GM12878 (cell line): Measurements from ENCODE around the gene EEF2KMT. TPM values are rescaled to one million over a fixed set of nuclear protein-coding genes. Genes with fewer than 3 reads are reported as not detected.

Experiments
- ATAC-seq: fragments of 200-7000 bp; cut with Tn5 transposase; 3 replicates; pipeline ENCODE4 v1.9.1; 2020; ENCODE audit warnings: mild to moderate bottlenecking, moderate library complexity
- BruUV-seq: library from RNA; stranded (reverse); fragments of 400-500 nt; replicated peaks from 2 replicates; lab custom pipeline; 2021; lab: Mats Ljungman, UMichigan
- CTCF ChIA-PET: fragments of 300-600 bp; sonication (Branson Sonifier 250); formaldehyde crosslinking; extraction: SDS; loops from one replicate; lab custom pipeline; 2021; ENCODE audit warnings: inconsistent platforms; lab: Yijun Ruan, JAX
- POLR2A ChIA-PET: fragments of 350-600 bp; formaldehyde crosslinking; extraction: SDS; loops from one replicate; lab custom pipeline; 2021; ENCODE audit warnings: inconsistent platforms; lab: Charles Lee
- RAD21 ChIA-PET: fragments of 300-600 bp; sonication (Branson Sonifier 250); formaldehyde crosslinking; loops from one replicate; lab custom pipeline; 2023; ENCODE audit warnings: antibody characterized with exemption; ENCODE audit not compliant: unreplicated experiment; lab: Charles Lee
- SMC1A ChIA-PET: fragments of 300-600 bp; sonication (Branson Sonifier 250); formaldehyde crosslinking; loops from one replicate; lab custom pipeline; 2023; ENCODE audit not compliant: unreplicated experiment, uncharacterized antibody; lab: Charles Lee
- DNase-seq: peaks from one replicate; pipeline ENCODE4 v3.0.0-alpha.2; 2011; ENCODE audit warnings: low read depth, low spot score
- FAIRE-seq: peaks from 3 replicates; lab custom pipeline; 2011; peaks lifted over from hg19 to GRCh38; lab: Jason Lieb, UNC
- H2AFZ ChIP-seq: 2 replicates; pipeline ENCODE4 v1.6.0; 2011; ENCODE audit warnings: low read depth, low read length, control low read depth; ENCODE audit not compliant: control insufficient read depth
- H3K27ac ChIP-seq: 2 replicates; pipeline ENCODE4 v1.5.1; 2011; ENCODE audit warnings: control low read depth; ENCODE audit not compliant: control insufficient read depth, insufficient read depth
- H3K27me3 ChIP-seq, 2 experiments: replicated peaks in 1 of 2; 2 replicates each; pipeline versions ENCODE4 v1.6.0 to v1.6.1; 2011; ENCODE audit warnings: low read length in 1 of 2; ENCODE audit not compliant: control insufficient read depth in 2 of 2, insufficient read depth in 2 of 2
- H3K36me3 ChIP-seq, 2 experiments: 2 replicates each; pipeline ENCODE4 v1.5.1; 2011; ENCODE audit warnings: low read length in 1 of 2; ENCODE audit not compliant: control insufficient read depth in 2 of 2, insufficient read depth in 2 of 2
- H3K4me1 ChIP-seq: 2 replicates; pipeline ENCODE4 v1.6.1; 2011; ENCODE audit warnings: mild to moderate bottlenecking, low read length, moderate library complexity, mixed read lengths; ENCODE audit not compliant: control insufficient read depth, insufficient read depth
- H3K4me2 ChIP-seq: 2 replicates; pipeline ENCODE4 v1.6.0; 2011; ENCODE audit warnings: control low read depth; ENCODE audit not compliant: control insufficient read depth, insufficient read depth
- H3K4me3 ChIP-seq: fragments of 200-600 bp; sonication (generic); 2 replicates; pipeline ENCODE4 v1.5.1; 2016
- H3K79me2 ChIP-seq: 2 replicates; pipeline ENCODE4 v1.6.0; 2011; ENCODE audit warnings: low read length; ENCODE audit not compliant: control insufficient read depth, insufficient read depth
- H3K9ac ChIP-seq: 2 replicates; pipeline ENCODE4 v1.8.0; 2011; ENCODE audit warnings: low read length, control low read depth, mixed read lengths; ENCODE audit not compliant: control insufficient read depth, insufficient read depth
- H3K9me3 ChIP-seq: replicated peaks from 3 replicates; pipeline ENCODE4 v1.5.1; 2011; ENCODE audit warnings: mild to moderate bottlenecking, low read length; ENCODE audit not compliant: control insufficient read depth, insufficient read depth
- H4K20me1 ChIP-seq: 2 replicates; pipeline ENCODE4 v1.6.0; 2011; ENCODE audit not compliant: control insufficient read depth, insufficient read depth
- CEBPZ ChIP-seq: fragments of 150-350 bp; IDR thresholded peaks from 2 replicates; pipeline ENCODE4 v1.6.1; 2016; ENCODE audit warnings: low read depth, low read length
- CTCF ChIP-seq, 3 experiments: IDR thresholded peaks in 2 of 3; conservative IDR thresholded peaks in 1 of 3; 2 replicates each; pipeline ENCODE4 v1.5.1; 2011; ENCODE audit warnings: low read depth in 3 of 3, low read length in 3 of 3, mild to moderate bottlenecking in 3 of 3, control low read depth in 2 of 3, moderate library complexity in 2 of 3, inconsistent platforms in 1 of 3, mixed read lengths in 1 of 3; ENCODE audit not compliant: control insufficient read depth in 2 of 3, insufficient read depth in 1 of 3; ENCODE audit errors: extremely low read depth in 1 of 3
- MYC ChIP-seq: IDR thresholded peaks from 2 replicates; pipeline ENCODE4 v1.6.1; 2011; ENCODE audit warnings: mild to moderate bottlenecking, low read length, moderate library complexity, inconsistent platforms; ENCODE audit not compliant: insufficient read depth, insufficient replicate concordance, insufficient read length, severe bottlenecking
- PKNOX1 ChIP-seq: fragments of 450-650 bp; IDR thresholded peaks from 2 replicates; pipeline ENCODE4 v1.6.1; 2016; ENCODE audit warnings: mild to moderate bottlenecking
- TAF1 ChIP-seq: IDR thresholded peaks from 2 replicates; pipeline ENCODE4 v1.6.1; 2011; ENCODE audit warnings: mild to moderate bottlenecking, low read depth, low read length, borderline replicate concordance
- WGBS: methylation state at CpG from one replicate; pipeline ENCODE4 v1.1.6; 2016; ENCODE audit warnings: low lambda C conversion rate; ENCODE audit not compliant: insufficient replicate concordance, insufficient coverage; ENCODE audit errors: missing lambda C conversion rate; 5-methylcytosine and 5-hydroxymethylcytosine counted together
- in situ Hi-C: fragments of 300-500 bp; cut with MboI; formaldehyde crosslinking; loops from 9 replicates; pipeline ENCODE4 v1.14.3; 2018; ENCODE audit warnings: mixed read lengths
- intact Hi-C: fragments of 100-400 bp; cut with micrococcal nuclease; formaldehyde crosslinking; loops from one replicate; pipeline ENCODE4 v1.14.2; 2022; ENCODE audit not compliant: unreplicated experiment
- polyA plus RNA-seq, 11 experiments: library from polyadenylated mRNA; depleted of rRNA in 4 of 11; unstranded in 6 of 11; stranded (reverse) in 5 of 11; fragments of >200 nt; fragmentation: Nextera tagmentation in 4 of 11; fragmentation: Illumina TruSeq in 1 of 11; extraction: Ambion mirVana in 4 of 11; extraction: Trizol in 1 of 11; gene quantifications; 1 replicate in 1 of 11; 2 replicates in 10 of 11; pipeline versions ENCODE4 v1.2.1 to v1.2.3, GENCODE V29; 2011 to 2016; ENCODE audit warnings: inconsistent platforms in 2 of 11, missing spikeins in 2 of 11, low read depth in 1 of 11
- total RNA-seq, 4 experiments: library from RNA; depleted of rRNA in 3 of 4; stranded (reverse); fragments of >200 nt in 3 of 4; fragmentation: Illumina TruSeq in 1 of 4; extraction: Trizol in 1 of 4; gene quantifications; 2 replicates each; pipeline versions ENCODE4 v1.2.1 to v1.2.3, GENCODE V29; 2013 to 2021

Gene EEF2KMT
- total and polyA plus RNA-seq, 10 of the 15 experiments (the other 5 are each of a cell fraction or from before 2014, with no cell fraction given), result 3.8 to 28.1 (median 14.3) TPM

GRCh38 chr16:5059386-5060072 is 38.1 kb downstream of the EEF2KMT start (continued):
- no peak for TF ChIP-seq CEBPZ

GRCh38 chr16:5058476-5058875 is 39.1 kb downstream of the EEF2KMT start:
- RAD21 ChIA-PET, result no interaction called here
- 68% methylated on average over 7 of the region's 7 CpGs for WGBS
- FAIRE-seq, result no peak

More at GRCh38 chr16:5058476-5058875, 39.1 kb downstream of the EEF2KMT start:
- intact Hi-C loops (no loop called here), in situ Hi-C loops (no loop called here)
- H4K20me1 ChIP-seq, result no peaks in the 10 kb centered on the region
- no peak overlapping the region for H2AFZ ChIP-seq
- H3K4me3 ChIP-seq, result no peak overlapping the region
- no TSS peak for BruUV-seq
- H3K4me1 ChIP-seq, result peaks cover 12% of the 10 kb centered on the region
- POLR2A ChIA-PET, result no interaction called here
- SMC1A ChIA-PET, result interaction anchor here (1.0 kb wide), 1 partner anchor 557 kb away, joined by 3 read pairs; no protein-coding TSS in a partner anchor
- DNase-seq, result no peak
- no peaks in the 10 kb centered on the region for H3K9me3 ChIP-seq
- CTCF ChIA-PET, result no interaction called here
- TF ChIP-seq TAF1 (no peak), PKNOX1 (no peak), MYC (no peak), CTCF (IDR thresholded peaks at IDR 0.05 in 2 of 3, conservative IDR thresholded peaks at IDR 0.05 in 1 of 3; ENCODE audit: control insufficient read depth in 2 of 3, extremely low read depth in 1 of 3, insufficient read depth in 1 of 3, low read depth in 3 of 3, low read length in 3 of 3) (0 out of 6 replicates have a peak, but pooled peaks of 1 of the 3 experiments have one; percentile 12)
- TF ChIP-seq, all 136 proteins: peak for 1
- no peak overlapping the region for H3K9ac ChIP-seq
- no peak for ATAC-seq
- no peak overlapping the region for H3K27ac ChIP-seq
- no peak overlapping the region for H3K4me2 ChIP-seq
- H3K36me3 ChIP-seq, result no peaks in the 10 kb centered on the region
- no peaks in the 10 kb centered on the region; a peak in 1 of 4 replicates for H3K27me3 ChIP-seq
- no peaks in the 10 kb centered on the region for H3K79me2 ChIP-seq
